Activated CD8-positive, alpha-beta memory T cell treated with anti-CD3 and anti-CD28 coated beads, Interleukin-2, amount 50 U/mL, for 24 hours (primary cell): Measurements from ENCODE around the gene S100A3.
"Not testable (repeated sequence)": the region's sequence is repeated elsewhere in the genome, so short reads cannot be mapped to it uniquely, and the experiment has no call there.

Source experiments
- DNase-seq: peaks from one replicate; pipeline ENCODE4 v3.0.0-alpha.2; 2020; ENCODE audit errors: extremely low read depth

The S100A3 gene

DNA sequence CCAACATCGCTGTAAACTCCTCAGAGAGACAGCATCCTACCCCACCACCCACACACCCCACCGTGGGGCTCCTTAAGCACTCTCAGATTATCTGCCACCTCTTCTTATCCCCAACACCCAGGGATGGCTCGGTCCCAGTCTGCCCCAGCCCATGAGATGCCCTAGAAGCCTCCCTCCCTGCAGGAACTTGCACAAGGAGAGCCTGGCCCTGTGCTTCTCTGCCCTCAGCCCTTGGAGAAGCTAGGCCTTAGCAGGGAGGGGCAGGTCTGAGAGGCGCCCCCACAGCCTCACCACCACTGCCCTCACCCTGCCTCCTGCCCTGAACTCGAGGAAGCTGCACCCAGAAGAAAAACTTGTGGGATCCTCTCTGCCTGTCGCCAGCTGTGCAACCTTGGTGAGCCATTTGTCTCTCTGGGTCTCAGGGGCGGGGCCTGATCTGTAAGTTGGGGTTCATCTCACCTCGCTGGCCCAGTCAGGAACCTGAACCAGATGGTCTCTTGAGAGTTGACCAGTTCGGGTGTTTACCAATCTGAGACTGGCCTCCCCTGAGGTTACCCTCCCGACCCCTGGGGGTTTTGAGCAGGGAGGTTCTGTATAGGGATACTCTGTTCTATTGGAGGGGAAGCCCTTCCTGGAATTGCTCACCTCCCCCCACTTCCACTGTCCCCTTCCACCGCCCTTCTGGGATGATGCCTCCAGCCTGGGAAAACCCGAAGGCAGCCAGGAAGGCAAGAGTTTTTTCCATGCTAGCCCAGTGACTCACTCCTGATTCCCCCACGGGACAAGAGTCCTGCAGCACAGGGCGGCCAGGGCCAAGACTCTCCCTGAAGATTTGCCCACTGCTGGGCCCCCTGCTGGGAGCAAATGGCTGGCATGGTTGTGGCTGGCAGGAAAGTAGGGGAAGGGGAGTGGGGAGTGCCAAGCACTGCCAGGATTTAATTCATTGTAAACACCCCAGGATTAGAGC lies at the start of gene S100A3:
S100A3 (minus strand) TSS at position 537 of the 967 bp plus-strand sequence. CDS start 773 bp downstream, outside the sequence.
- no peak for DNase-seq

DNA sequence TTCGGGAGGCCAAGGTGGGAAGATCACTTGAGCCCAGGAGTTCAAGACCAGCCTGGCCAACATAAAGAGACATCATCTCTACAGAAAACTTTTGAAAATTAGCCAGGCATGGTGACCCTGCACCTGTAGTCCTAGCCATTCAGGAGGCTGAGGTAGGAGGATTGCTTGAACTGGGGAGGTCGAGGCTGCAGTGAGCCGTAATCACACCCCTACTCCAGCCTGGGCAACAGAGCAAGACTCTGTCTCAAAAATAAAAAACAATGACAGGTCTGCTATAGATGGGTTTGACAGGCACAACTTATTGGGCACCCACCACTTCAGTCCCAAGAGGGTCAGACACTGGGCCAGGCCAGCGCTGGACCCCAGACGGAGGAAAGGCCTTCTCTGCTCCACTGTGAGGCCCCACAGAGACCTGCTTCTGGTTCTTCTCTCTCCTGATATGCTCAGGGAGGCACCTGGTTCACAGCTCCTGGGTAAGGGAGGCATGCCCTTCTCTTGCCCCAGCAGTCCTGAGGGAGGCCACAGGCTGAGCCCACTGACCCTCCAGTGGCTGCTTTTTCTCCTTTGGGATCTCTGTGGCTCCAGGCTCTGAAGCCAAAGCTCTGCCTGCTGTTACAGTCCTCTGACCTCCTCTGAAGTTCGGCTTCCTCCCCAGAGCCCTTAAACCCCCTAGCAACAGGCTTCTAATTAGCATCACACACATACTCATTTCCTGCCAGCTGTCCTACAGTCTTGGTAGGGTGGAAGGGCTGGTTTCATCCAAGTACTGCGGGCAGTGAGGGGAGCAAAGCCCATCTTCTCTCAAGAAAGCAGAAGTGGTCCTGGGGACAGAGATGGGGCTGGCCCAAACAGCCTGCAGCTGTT lies 49.5 kb upstream of the S100A3 start:
- DNase-seq: no peak

- no peak for DNase-seq
Observed at GRCh38 chr1:153597206-153597605, 48.1 kb upstream of the S100A3 start.

DNA sequence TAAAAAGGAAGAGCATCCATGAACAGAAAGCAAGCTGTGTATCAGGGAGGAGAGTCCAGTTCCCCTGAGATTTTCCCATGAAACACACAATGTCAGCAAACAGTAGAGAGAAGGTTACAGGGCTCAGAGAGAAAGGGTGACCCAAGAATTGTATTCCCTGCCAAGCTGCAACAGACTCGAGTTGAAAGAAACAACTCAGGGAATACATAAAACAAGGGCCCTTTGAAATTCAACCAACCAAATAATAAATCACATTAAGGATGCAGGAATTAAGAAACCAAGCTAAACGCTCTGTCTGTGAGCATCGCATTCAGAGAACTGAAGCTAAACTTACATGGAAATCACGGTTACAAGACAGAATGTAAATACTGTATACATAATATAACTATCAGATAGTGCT lies 43.7 kb upstream of the S100A3 start:
- no peak for DNase-seq

DNA sequence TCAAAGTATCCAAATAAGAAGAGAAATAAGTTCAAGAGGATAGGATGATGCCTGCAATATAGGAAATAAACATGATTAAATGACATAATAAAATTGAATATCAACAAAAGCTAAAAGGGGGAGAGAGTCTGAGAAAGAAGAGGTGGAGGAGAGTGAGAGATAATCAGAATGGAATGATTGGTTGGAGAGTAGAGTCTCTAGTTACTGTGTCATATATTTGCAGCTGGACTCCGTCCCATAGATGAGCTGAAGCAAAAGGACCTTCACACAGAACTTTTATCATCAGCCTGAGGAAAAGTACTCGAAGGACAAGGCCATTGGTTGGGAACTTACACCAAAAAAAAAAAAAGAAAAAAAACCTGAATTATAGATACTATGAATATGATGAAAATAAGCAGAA lies 39.4 kb upstream of the S100A3 start:
- no peak for DNase-seq

DNA sequence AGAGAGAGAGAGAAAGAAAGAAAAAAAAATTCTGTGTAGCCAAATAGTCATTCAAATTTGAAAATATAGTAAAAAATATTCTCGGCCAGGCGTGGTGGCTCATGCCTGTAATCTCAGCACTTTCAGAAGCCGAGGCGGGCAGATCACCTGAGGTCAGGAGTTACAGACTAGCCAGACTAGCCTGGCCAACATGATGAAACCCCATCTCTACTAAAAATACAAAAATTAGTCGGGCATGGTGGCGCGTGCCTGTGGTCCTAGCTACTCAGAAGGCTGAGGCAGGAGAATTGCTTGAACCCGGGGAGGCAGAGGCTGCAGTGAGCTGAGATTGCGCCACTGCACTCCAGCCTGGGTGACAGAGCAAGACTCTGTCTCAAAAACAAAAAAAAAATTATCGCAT lies 39.0 kb upstream of the S100A3 start:
- DNase-seq: not testable (repeated sequence)

DNA sequence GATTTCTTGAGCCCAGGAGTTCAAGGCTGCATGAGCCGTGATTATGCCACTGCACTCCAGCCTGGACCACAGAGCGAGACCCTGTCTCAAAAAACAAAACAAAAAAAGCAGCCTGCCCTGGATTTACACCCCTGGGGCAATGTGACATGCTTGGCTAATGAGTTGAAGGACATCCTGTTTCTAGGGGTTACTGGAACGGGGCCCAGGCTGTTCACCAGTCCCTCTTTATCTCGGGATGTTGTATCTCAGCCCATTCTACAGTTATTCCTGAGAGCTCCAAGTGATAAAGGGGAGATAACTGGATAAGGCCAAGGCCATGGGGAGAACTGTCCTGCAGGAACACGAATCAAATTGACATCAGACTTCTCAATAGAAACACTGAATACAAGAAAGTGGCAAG lies 38.3 kb upstream of the S100A3 start:
- DNase-seq: no peak

GRCh38 chr1:153586347-153586746 lies 37.3 kb upstream of the S100A3 start:
- no peak for DNase-seq

- no peak for DNase-seq
Observed at GRCh38 chr1:153585006-153585405, 35.9 kb upstream of the S100A3 start.

DNA sequence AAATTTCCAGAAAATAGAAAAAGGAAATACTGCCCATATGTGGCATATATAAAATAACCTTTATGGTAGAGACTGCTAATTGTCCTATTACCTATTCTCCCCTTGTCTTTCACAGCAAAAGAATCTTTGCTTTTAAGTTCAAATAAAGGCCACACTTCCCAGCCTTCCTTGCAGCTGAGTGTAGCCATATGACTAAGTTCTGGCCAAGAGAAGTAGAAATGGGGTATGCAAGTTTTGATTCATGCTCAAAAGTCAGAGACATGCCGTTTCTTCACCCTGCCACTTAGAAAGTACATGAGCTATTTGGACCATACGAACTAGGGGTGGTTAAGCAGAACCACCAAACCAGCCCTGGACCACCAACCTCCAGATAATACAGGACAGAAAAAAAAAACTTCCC lies 34.9 kb upstream of the S100A3 start:
- no peak for DNase-seq

DNA sequence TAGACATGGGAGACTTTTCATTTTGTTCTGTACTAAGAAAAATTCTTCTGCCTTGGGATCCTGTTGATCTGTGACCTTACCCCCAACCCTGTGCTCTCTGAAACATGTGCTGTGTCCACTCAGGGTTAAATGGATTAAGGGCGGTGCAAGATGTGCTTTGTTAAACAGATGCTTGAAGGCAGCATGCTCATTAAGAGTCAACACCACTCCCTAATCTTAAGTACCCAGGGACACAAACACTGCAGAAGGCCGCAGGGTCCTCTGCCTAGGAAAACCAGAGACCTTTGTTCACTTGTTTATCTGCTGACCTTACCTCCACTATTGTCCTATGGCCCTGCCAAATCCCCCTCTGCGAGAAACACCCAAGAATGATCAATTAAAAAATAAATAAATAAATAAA lies 34.5 kb upstream of the S100A3 start:
- DNase-seq: not testable (repeated sequence)

GRCh38 chr1:153582836-153583235 lies 33.8 kb upstream of the S100A3 start:
- DNase-seq: not testable (repeated sequence)

- no peak for DNase-seq
Observed at GRCh38 chr1:153578936-153579335, 29.9 kb upstream of the S100A3 start.

- DNase-seq: no peak
Observed at GRCh38 chr1:153578490-153578889, 29.4 kb upstream of the S100A3 start.

DNA sequence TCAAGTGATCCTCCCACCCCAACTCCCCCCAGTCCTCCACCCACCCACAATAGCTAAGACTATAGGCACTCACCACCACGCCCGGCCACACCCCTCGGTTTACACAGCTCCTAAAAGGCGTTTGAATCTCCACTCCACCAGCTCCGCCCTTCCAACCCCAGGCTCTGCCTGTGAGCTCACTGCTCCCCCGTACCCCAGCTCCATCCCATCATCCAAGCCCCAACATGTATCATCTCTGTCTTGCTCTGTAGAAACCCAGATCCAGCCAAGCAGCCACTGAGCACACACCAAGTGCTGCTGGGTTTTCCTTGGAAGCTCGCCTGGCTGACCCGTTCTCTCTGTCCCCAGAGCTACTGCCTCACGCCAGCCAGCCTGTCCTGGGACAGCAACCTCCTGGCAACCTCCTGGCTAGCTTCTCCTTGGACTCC lies 28.6 kb upstream of the S100A3 start:
- DNase-seq: no peak

GRCh38 chr1:153577138-153577537 lies 28.1 kb upstream of the S100A3 start:
- DNase-seq: no peak

DNA sequence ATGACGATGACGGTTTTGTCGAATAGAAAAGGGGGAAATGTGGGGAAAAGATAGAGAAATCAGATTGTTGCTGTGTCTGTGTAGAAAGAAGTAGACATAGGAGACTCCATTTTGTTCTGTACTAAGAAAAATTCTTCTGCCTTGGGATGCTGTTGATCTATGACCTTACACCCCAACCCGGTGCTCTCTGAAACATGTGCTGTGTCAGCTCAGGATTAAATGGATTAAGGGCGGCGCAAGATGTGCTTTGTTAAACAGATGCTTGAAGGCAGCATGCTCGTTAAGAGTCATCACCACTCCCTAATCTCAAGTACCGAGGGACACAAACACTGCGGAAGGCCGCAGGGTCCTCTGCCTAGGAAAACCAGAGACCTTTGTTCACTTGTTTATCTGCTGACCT lies 26.4 kb upstream of the S100A3 start:
- not testable (repeated sequence) for DNase-seq

DNA sequence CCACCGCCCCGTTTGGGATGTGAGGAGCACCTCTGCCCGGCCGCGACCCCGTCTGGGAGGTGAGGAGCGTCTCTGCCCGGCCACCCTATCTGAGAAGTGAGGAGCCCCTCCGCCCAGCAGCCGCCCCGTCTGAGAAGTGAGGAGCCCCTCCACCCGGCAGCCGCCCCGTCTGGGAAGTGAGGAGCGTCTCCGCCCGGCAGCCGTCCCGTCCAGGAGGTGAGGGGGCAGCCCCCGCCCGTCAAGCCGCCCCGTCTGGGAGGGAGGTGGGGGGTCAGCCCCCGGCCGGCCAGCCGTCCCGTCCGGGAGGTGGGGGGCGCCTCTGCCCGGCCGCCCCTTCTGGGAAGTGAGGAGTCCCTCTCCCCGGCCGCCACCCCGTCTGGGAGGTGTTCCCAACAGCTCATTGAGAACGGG lies 26.0 kb upstream of the S100A3 start:
- DNase-seq: not testable (repeated sequence)

GRCh38 chr1:153573351-153573750 lies 24.3 kb upstream of the S100A3 start:
- no peak for DNase-seq

- DNase-seq: peak; percentile 12
Observed at GRCh38 chr1:153572569-153573015, 23.5 kb upstream of the S100A3 start.

DNA sequence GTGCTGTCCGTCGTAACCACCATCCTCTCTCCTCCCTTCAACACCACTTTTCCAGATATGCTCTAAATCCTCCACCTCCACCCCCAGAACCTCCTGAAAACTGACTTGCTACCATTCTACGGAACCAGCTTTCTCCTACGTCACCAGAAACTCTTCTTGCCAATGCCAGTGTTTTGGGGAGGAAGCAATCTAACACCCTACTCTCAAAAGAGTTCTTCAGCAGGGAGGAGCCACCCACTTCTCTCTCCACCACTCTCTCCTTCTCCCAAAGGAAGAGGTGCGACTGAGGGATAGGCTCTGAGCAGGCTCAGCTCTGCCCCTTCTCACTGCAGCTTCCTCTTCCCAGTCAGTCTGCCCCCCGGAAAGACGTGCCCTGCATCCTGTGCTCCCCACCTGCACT lies 22.6 kb upstream of the S100A3 start:
- DNase-seq: no peak

GRCh38 chr1:153570874-153571273 lies 21.8 kb upstream of the S100A3 start:
- DNase-seq: no peak
